Neural cell (in vitro differentiated cells): ENCODE results near the gene MED26. TPM values are rescaled to one million over a fixed set of nuclear protein-coding genes. Genes with fewer than 3 reads are reported as not detected.
"Not testable (repeated sequence)": the region's sequence is repeated elsewhere in the genome, so short reads cannot be mapped to it uniquely, and the experiment has no call there.

Experiments
- H2AFZ ChIP-seq: fragments of 200-600, 300-800 bp; sonication (generic), shearing (Covaris generic); 2 replicates; pipeline ENCODE4 v1.6.0; 2014; ENCODE audit warnings: low read depth, mild to moderate bottlenecking, antibody characterized with exemption, low read length, moderate library complexity
- H3F3A ChIP-seq: fragments of 200-600 bp; shearing (Covaris generic); 2 replicates; pipeline ENCODE4 v1.6.1; 2016; ENCODE audit warnings: mild to moderate bottlenecking, moderate library complexity, mixed read lengths, antibody characterized with exemption, low read length; ENCODE audit not compliant: insufficient read depth, poor library complexity, severe bottlenecking
- H3K27ac ChIP-seq: fragments of 200-600, 300-800 bp; sonication (generic), shearing (Covaris generic); 2 replicates; pipeline ENCODE4 v1.5.1; 2014; ENCODE audit warnings: mild to moderate bottlenecking, low read length, moderate library complexity
- H3K27me3 ChIP-seq: fragments of 300-800, 200-600 bp; sonication (generic), shearing (Covaris generic); 2 replicates; pipeline ENCODE4 v1.6.0; 2014; ENCODE audit warnings: mild to moderate bottlenecking, low read depth, low read length, moderate library complexity; ENCODE audit not compliant: insufficient read depth
- H3K36me3 ChIP-seq: fragments of 300-800, 200-600 bp; sonication (generic), shearing (Covaris generic); 2 replicates; pipeline ENCODE4 v1.5.1; 2014; ENCODE audit warnings: mild to moderate bottlenecking, antibody characterized with exemption, low read length, moderate library complexity; ENCODE audit not compliant: insufficient read depth
- H3K4me2 ChIP-seq: fragments of 300-800, 200-600 bp; sonication (generic), shearing (Covaris generic); 2 replicates; pipeline ENCODE4 v1.6.0; 2014; ENCODE audit warnings: mild to moderate bottlenecking, low read length
- H3K4me3 ChIP-seq: fragments of 300-800, 200-600 bp; sonication (generic), shearing (Covaris generic); 2 replicates; pipeline ENCODE4 v1.5.1; 2014; ENCODE audit warnings: mild to moderate bottlenecking, low read length, moderate library complexity
- H3K79me2 ChIP-seq: fragments of 200-600 bp; shearing (Covaris generic); replicated peaks from 2 replicates; pipeline ENCODE4 v1.6.0; 2014; ENCODE audit warnings: mild to moderate bottlenecking, low read length, moderate library complexity; ENCODE audit not compliant: insufficient read depth
- H3K9ac ChIP-seq: fragments of 300-800, 200-600 bp; sonication (generic), shearing (Covaris generic); 2 replicates; pipeline ENCODE4 v1.6.1; 2016; ENCODE audit warnings: mild to moderate bottlenecking, low read length, mixed read lengths
- H3K9me2 ChIP-seq: fragments of 200-600 bp; shearing (Covaris generic); 2 replicates; pipeline ENCODE4 v1.6.1; 2016; ENCODE audit warnings: mild to moderate bottlenecking, low read length, mixed read lengths; ENCODE audit not compliant: insufficient read depth
- H3K9me3 ChIP-seq: fragments of 200-600, 300-800 bp; sonication (generic), shearing (Covaris generic); 2 replicates; pipeline ENCODE4 v1.6.1; 2016; ENCODE audit warnings: mild to moderate bottlenecking, mixed run types, low read length, moderate library complexity, mixed read lengths
- H4K20me1 ChIP-seq: fragments of 200-600 bp; shearing (Covaris generic); 2 replicates; pipeline ENCODE4 v1.6.1; 2016; ENCODE audit warnings: mild to moderate bottlenecking, mixed run types; ENCODE audit not compliant: insufficient read depth
- EP300 ChIP-seq: fragments of 450-650 bp; conservative IDR thresholded peaks from 2 replicates; pipeline ENCODE4 v1.6.1; 2014; ENCODE audit warnings: antibody characterized with exemption, mild to moderate bottlenecking, moderate library complexity; ENCODE audit not compliant: poor library complexity, severe bottlenecking
- EZH2 ChIP-seq: fragments of 200-600, 300-800 bp; shearing (Covaris generic), sonication (generic); IDR thresholded peaks from 2 replicates; pipeline ENCODE4 v1.6.1; 2014; ENCODE audit warnings: antibody characterized with exemption, low read length, borderline replicate concordance, mild to moderate bottlenecking; ENCODE audit not compliant: insufficient read depth, poor library complexity, severe bottlenecking
- MXI1 ChIP-seq: fragments of 450-650 bp; conservative IDR thresholded peaks from 2 replicates; pipeline ENCODE4 v1.6.1; 2014; ENCODE audit warnings: antibody characterized with exemption, mild to moderate bottlenecking; ENCODE audit not compliant: poor library complexity, severe bottlenecking
- POLR2AphosphoS5 ChIP-seq: IDR thresholded peaks from 2 replicates; pipeline ENCODE4 v1.6.1; 2012
- RAD21 ChIP-seq: fragments of 450-650 bp; conservative IDR thresholded peaks from 2 replicates; pipeline ENCODE4 v1.6.1; 2014; ENCODE audit warnings: antibody characterized with exemption, mild to moderate bottlenecking, moderate library complexity
- SMC3 ChIP-seq: fragments of 450-650 bp; conservative IDR thresholded peaks from 2 replicates; pipeline ENCODE4 v1.6.1; 2014; ENCODE audit warnings: antibody characterized with exemption, mild to moderate bottlenecking, moderate library complexity; ENCODE audit not compliant: poor library complexity
- TAF1 ChIP-seq: IDR thresholded peaks from 2 replicates; pipeline ENCODE4 v1.6.1; 2012; ENCODE audit warnings: low read depth
- polyA plus RNA-seq: library from polyadenylated mRNA; depleted of rRNA; stranded (reverse); fragments of >200 nt; gene quantifications from 2 replicates; pipeline ENCODE4 v1.2.3, GENCODE V29; 2014
- TF ChIP-seq, protein P1 (sequence below): IDR thresholded peaks from 2 replicates; pipeline ENCODE4 v1.6.1; 2012; ENCODE audit warnings: borderline replicate concordance
- TF ChIP-seq, protein P2 (sequence below): fragments of 450-650 bp; IDR thresholded peaks from 2 replicates; pipeline ENCODE4 v1.5.1; 2014; ENCODE audit warnings: antibody characterized with exemption, mild to moderate bottlenecking, moderate library complexity; ENCODE audit not compliant: poor library complexity, severe bottlenecking

Gene MED26
- polyA plus RNA-seq, 1 donor from 2014 or later, result 4.2 TPM

DNA sequence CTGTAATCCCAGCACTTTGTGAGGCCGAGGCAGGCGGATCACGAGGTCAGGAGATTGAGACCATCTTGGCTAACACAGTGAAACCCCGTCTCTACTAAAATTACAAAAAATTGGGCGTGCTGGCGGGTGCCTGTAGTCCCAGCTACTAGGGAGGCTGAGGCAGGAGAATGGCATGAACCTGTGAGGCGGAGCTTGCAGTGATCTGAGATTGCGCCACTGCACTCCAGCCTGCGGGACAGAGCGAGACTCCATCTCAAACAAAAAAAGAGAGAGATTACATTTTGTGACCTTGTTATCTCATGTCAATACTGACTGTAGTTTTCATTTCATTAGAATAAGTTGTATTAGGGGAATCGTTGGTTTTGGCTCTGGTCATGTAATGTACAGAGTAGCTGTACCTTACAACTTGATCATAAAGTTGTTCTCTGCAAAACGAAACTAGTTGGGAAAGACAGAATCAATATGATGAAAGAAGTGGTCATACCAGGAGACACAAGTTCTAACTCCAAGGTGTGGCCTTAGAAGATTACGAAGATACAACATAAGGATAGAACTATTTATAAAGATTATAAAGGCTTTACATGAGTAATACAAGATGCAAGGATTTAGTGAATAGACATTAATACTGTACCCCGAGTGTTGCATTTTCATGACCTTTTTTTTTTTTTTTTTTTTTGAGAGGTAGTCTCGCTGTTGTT lies 48.2 kb upstream of the MED26 start:
- Histone ChIP-seq H3K9ac (no peak overlapping the region), H3K4me2 (no peak overlapping the region), H2AFZ (no peak overlapping the region), H3K4me3 (no peak overlapping the region), H3F3A (no peaks in the 10 kb centered on the region), H3K9me3 (no peaks in the 10 kb centered on the region), H3K27me3 (no peaks in the 10 kb centered on the region), H3K36me3 (no peaks in the 10 kb centered on the region), H3K9me2 (no peaks in the 10 kb centered on the region), H4K20me1 (no peaks in the 10 kb centered on the region), H3K79me2 (no peaks in the 10 kb centered on the region), H3K27ac (no peak overlapping the region)
- TF ChIP-seq RAD21, result no peak
- TF ChIP-seq MXI1, result no peak
- TF ChIP-seq TAF1, result no peak
- TF ChIP-seq EP300, result no peak
- TF ChIP-seq, protein P1, sequence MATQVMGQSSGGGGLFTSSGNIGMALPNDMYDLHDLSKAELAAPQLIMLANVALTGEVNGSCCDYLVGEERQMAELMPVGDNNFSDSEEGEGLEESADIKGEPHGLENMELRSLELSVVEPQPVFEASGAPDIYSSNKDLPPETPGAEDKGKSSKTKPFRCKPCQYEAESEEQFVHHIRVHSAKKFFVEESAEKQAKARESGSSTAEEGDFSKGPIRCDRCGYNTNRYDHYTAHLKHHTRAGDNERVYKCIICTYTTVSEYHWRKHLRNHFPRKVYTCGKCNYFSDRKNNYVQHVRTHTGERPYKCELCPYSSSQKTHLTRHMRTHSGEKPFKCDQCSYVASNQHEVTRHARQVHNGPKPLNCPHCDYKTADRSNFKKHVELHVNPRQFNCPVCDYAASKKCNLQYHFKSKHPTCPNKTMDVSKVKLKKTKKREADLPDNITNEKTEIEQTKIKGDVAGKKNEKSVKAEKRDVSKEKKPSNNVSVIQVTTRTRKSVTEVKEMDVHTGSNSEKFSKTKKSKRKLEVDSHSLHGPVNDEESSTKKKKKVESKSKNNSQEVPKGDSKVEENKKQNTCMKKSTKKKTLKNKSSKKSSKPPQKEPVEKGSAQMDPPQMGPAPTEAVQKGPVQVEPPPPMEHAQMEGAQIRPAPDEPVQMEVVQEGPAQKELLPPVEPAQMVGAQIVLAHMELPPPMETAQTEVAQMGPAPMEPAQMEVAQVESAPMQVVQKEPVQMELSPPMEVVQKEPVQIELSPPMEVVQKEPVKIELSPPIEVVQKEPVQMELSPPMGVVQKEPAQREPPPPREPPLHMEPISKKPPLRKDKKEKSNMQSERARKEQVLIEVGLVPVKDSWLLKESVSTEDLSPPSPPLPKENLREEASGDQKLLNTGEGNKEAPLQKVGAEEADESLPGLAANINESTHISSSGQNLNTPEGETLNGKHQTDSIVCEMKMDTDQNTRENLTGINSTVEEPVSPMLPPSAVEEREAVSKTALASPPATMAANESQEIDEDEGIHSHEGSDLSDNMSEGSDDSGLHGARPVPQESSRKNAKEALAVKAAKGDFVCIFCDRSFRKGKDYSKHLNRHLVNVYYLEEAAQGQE, result no peak
- no peak for TF ChIP-seq EZH2
- no peak for TF ChIP-seq POLR2AphosphoS5
- TF ChIP-seq, protein P2, sequence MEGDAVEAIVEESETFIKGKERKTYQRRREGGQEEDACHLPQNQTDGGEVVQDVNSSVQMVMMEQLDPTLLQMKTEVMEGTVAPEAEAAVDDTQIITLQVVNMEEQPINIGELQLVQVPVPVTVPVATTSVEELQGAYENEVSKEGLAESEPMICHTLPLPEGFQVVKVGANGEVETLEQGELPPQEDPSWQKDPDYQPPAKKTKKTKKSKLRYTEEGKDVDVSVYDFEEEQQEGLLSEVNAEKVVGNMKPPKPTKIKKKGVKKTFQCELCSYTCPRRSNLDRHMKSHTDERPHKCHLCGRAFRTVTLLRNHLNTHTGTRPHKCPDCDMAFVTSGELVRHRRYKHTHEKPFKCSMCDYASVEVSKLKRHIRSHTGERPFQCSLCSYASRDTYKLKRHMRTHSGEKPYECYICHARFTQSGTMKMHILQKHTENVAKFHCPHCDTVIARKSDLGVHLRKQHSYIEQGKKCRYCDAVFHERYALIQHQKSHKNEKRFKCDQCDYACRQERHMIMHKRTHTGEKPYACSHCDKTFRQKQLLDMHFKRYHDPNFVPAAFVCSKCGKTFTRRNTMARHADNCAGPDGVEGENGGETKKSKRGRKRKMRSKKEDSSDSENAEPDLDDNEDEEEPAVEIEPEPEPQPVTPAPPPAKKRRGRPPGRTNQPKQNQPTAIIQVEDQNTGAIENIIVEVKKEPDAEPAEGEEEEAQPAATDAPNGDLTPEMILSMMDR, result no peak
- TF ChIP-seq SMC3, result no peak

DNA sequence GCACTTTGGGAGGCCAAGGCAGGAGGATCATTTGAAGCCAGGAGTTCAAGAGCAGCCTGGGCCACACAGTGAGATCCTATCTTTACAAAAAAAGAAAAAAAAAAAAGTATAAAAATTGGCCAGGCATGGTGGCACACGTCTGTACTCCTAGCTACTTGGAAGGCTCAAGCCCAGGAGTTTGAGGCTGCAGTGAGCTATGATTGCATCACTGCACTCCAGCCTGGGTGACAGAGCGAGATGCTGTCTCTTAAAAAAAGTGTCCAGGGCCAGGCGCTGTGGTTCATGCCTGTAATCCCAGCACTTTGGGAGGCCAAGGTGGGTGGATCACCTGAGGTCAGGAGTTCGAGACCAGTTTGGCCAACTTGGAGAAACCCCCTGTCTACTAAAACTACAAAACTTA lies 45.8 kb upstream of the MED26 start:
- not testable (repeated sequence) for H3K9me3 ChIP-seq, H3K9me2 ChIP-seq, H3K27ac ChIP-seq, H2AFZ ChIP-seq, H4K20me1 ChIP-seq, H3K36me3 ChIP-seq, H3K4me2 ChIP-seq, H3K4me3 ChIP-seq, H3F3A ChIP-seq, H3K9ac ChIP-seq, H3K27me3 ChIP-seq, H3K79me2 ChIP-seq

DNA sequence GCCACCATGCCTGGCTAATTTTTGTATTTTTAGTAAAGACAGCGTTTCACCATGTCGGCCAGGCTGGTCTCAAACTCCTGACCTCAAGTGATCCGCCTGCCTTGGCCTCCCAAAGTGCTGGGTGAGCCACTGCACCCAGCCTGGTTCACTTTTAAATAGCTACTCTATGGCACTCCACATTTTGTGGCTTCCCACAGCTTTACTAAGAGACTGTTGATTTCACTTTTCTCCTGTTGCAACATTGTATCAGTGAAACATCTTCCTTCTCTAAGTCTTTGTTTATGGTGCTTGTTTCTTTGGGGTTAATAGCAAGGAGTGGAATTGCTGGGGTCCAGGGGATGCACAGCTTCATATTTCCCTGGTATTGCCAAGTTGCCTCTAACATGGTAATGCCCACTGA lies 45.2 kb upstream of the MED26 start:
- Histone ChIP-seq H3K9ac (no peak overlapping the region), H3K4me2 (no peak overlapping the region), H3K27me3 (no peaks in the 10 kb centered on the region), H3K27ac (no peak overlapping the region), H3K79me2 (no peaks in the 10 kb centered on the region), H3K36me3 (no peaks in the 10 kb centered on the region), H3F3A (no peaks in the 10 kb centered on the region), H3K9me3 (no peaks in the 10 kb centered on the region), H2AFZ (no peak overlapping the region), H3K9me2 (no peaks in the 10 kb centered on the region), H3K4me3 (no peak overlapping the region), H4K20me1 (no peaks in the 10 kb centered on the region)
- TF ChIP-seq, protein P1, result no peak
